Thyroid gland (tissue), 4 donors: Measurements from ENCODE around the gene CYP4F12. TPM values are rescaled to one million over a fixed set of nuclear protein-coding genes. Genes with fewer than 3 reads are reported as not detected.

Source experiments
- DNase-seq, 2 donors: peaks; one replicate each; pipeline ENCODE4 v3.0.0-alpha.2; 2019
- H3K27ac ChIP-seq, 3 donors: fragments of 200-600 bp; sonication (generic); 1 replicate in 2 of 3; 2 replicates in 1 of 3; pipeline ENCODE4 v1.5.1; 2016 to 2019; ENCODE audit warnings: mild to moderate bottlenecking in 1 of 3, moderate library complexity in 1 of 3
- H3K27me3 ChIP-seq: fragments of 200-600 bp; sonication (generic); one replicate; pipeline ENCODE4 v1.5.1; 2019
- H3K36me3 ChIP-seq, 2 donors: fragments of 200-600 bp; sonication (generic); one replicate each; pipeline ENCODE4 v1.5.1; 2016 to 2019
- H3K4me1 ChIP-seq, 2 donors: fragments of 200-600 bp; sonication (generic); one replicate each; pipeline ENCODE4 v1.5.1; 2017 to 2019
- H3K4me3 ChIP-seq, 3 donors: fragments of 200-600 bp; sonication (generic); replicated peaks in 1 of 3; 1 replicate in 2 of 3; 2 replicates in 1 of 3; pipeline ENCODE4 v1.5.1; 2016; ENCODE audit warnings: mild to moderate bottlenecking in 1 of 3
- H3K9me3 ChIP-seq: fragments of 200-600 bp; sonication (generic); one replicate; pipeline ENCODE4 v1.5.1; 2017
- POLR2A ChIP-seq, 2 donors: fragments of 450-650 bp; IDR thresholded peaks; one replicate each; pipeline ENCODE4 v1.6.1; 2017; ENCODE audit warnings: antibody characterized with exemption in 2 of 2, mild to moderate bottlenecking in 2 of 2, moderate library complexity in 1 of 2
- WGBS, 2 donors: methylation state at CpG; one replicate each; pipeline ENCODE4 v1.1.5; 2017; 5-methylcytosine and 5-hydroxymethylcytosine counted together
- intact Hi-C: fragments of 100-400 bp; cut with DNase I; formaldehyde crosslinking; loops from one replicate; pipeline ENCODE4 v1.15.1; 2023
- total RNA-seq, 4 donors: library from RNA; depleted of rRNA; stranded (reverse); fragments of >200 nt; gene quantifications; one replicate each; pipeline ENCODE4 v1.2.3, GENCODE V29; 2016
- TF ChIP-seq, protein P1 (sequence below), 6 experiments: fragments of 200-600 bp in 3 of 6; fragments of 450-650 bp in 3 of 6; sonication (generic) in 3 of 6; IDR thresholded peaks; one replicate each; pipeline ENCODE4 v1.5.1; 2016 to 2019; ENCODE audit warnings: antibody characterized with exemption in 6 of 6, mild to moderate bottlenecking in 2 of 6, inconsistent platforms in 1 of 6, moderate library complexity in 1 of 6

CYP4F12 gene
- total RNA-seq, 4 donors from 2014 or later = 1.9 to 4.6 (median 3.2) TPM

DNA sequence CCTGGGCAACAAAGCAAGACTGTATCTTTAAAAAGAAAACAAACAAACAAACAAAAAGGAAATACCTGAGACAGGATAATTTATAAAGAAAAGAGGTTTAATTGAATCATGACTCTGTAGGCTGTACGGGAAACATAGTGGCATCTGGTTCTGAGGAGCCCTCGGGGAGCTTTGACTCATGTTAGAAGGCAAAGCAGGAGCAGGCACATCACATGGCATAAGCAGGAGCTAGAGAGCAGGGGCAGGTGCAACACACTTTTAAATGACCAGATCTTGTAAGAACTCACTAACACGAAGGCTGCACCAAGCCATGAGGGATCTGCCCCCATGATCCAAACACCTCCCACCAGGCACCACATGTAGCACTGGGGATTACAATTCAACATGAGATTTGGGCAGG is 41.8 kb downstream of the CYP4F12 start:
- no peak for DNase-seq
- Histone ChIP-seq H3K27ac (no peak overlapping the region), H3K36me3 (no peaks in the 10 kb centered on the region), H3K4me1 (no peaks in the 10 kb centered on the region), H3K9me3 (no peaks in the 10 kb centered on the region), H3K27me3 (no peaks in the 10 kb centered on the region), H3K4me3 (no peak overlapping the region)
- WGBS, 2 donors = 52 to 56% methylated on average over 3 of the region's 3 CpGs
- intact Hi-C loops = no loop called here
- TF ChIP-seq, protein P1, sequence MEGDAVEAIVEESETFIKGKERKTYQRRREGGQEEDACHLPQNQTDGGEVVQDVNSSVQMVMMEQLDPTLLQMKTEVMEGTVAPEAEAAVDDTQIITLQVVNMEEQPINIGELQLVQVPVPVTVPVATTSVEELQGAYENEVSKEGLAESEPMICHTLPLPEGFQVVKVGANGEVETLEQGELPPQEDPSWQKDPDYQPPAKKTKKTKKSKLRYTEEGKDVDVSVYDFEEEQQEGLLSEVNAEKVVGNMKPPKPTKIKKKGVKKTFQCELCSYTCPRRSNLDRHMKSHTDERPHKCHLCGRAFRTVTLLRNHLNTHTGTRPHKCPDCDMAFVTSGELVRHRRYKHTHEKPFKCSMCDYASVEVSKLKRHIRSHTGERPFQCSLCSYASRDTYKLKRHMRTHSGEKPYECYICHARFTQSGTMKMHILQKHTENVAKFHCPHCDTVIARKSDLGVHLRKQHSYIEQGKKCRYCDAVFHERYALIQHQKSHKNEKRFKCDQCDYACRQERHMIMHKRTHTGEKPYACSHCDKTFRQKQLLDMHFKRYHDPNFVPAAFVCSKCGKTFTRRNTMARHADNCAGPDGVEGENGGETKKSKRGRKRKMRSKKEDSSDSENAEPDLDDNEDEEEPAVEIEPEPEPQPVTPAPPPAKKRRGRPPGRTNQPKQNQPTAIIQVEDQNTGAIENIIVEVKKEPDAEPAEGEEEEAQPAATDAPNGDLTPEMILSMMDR (IDR thresholded peaks at IDR 0.05) = no peak
- no peak for TF ChIP-seq POLR2A (IDR thresholded peaks at IDR 0.05)

DNA sequence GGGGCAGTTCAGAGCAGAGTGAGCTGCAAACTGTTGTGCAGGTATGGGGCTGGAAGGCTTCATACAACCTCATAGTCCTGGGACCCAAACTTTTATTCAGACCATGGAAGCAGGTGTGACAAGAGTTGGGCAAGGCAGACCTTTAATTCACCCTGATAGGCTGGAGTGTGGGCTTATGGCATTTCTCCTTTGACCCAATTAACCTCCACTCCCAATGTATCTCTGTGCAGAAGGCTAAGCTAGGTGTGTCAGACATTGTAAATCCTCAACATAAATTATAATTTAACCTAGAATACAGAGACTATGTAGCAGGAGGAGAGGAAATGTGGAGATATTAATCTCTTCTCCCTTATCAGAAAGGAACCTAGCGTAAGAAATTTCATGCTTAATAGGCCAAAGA is 42.8 kb downstream of the CYP4F12 start:
- intact Hi-C loops = no loop called here
- H3K27me3 ChIP-seq = no peaks in the 10 kb centered on the region
- no peak overlapping the region for H3K4me3 ChIP-seq
- no peak for DNase-seq
- no peaks in the 10 kb centered on the region for H3K4me1 ChIP-seq
- 74 to 98% methylated on average over 1 of the region's 1 CpG for WGBS, 2 donors
- no peaks in the 10 kb centered on the region for H3K9me3 ChIP-seq
- H3K27ac ChIP-seq = no peak overlapping the region
- H3K36me3 ChIP-seq = no peaks in the 10 kb centered on the region
- no peak for TF ChIP-seq POLR2A (IDR thresholded peaks at IDR 0.05)
- TF ChIP-seq, protein P1 (IDR thresholded peaks at IDR 0.05) = no peak

DNA sequence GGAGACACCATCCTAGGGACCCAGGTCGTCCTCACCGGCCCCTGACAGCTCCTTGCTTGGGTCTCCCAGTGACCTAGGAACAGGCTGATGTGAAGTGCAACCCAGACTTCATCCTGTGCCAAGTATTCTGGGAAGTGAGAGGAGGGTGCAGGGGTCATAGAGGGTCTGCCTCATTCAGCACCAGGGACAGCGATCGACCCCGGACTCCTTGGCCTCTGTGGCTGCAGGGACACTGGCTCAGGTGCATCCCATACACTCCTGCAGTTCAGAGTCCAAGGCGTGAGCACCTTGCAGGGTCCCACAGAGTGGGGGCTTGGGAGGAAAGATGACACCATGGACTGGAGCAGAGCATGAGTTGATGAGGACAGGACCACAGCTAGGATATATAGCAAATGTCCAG is 44.9 kb downstream of the CYP4F12 start:
- intact Hi-C loops = no loop called here
- DNase-seq = no peak
- Histone ChIP-seq H3K27me3 (no peaks in the 10 kb centered on the region), H3K27ac (no peak overlapping the region), H3K4me1 (no peaks in the 10 kb centered on the region), H3K4me3 (no peak overlapping the region), H3K9me3 (no peaks in the 10 kb centered on the region), H3K36me3 (no peaks in the 10 kb centered on the region)
- 12 to 23% methylated on average over 4 to 6 of the region's 6 CpGs for WGBS, 2 donors
- TF ChIP-seq POLR2A (IDR thresholded peaks at IDR 0.05) = no peak
- TF ChIP-seq, protein P1 (IDR thresholded peaks at IDR 0.05) = no peak

DNA sequence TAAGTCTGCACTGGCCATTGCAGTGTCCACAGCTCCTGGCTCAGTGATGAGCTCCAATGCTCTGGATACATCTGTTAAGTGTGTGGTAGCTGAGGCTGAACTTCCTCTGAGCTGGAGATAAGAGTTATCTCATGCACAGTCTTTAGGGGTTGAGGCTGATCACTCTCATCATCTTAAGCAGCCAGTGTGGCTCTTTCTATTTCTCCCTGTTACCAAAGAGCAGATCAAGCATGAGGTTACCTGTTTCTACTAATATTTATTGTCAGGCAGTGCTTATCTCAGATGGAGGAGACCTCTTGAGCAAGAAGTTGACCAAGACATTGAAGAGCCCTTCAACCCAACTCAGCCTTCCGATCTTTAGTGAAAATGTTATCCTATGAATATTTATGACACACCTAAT is 48.4 kb downstream of the CYP4F12 start:
- no peak for DNase-seq
- Histone ChIP-seq H3K27ac (no peak overlapping the region), H3K36me3 (no peaks in the 10 kb centered on the region), H3K27me3 (no peaks in the 10 kb centered on the region), H3K4me1 (no peaks in the 10 kb centered on the region), H3K9me3 (no peaks in the 10 kb centered on the region), H3K4me3 (no peak overlapping the region)
- no peak for TF ChIP-seq POLR2A (IDR thresholded peaks at IDR 0.05)
- TF ChIP-seq, protein P1 (IDR thresholded peaks at IDR 0.05) = no peak
- intact Hi-C loops = no loop called here
- 65 to 90% methylated on average over 1 of the region's 1 CpG for WGBS, 2 donors

DNA sequence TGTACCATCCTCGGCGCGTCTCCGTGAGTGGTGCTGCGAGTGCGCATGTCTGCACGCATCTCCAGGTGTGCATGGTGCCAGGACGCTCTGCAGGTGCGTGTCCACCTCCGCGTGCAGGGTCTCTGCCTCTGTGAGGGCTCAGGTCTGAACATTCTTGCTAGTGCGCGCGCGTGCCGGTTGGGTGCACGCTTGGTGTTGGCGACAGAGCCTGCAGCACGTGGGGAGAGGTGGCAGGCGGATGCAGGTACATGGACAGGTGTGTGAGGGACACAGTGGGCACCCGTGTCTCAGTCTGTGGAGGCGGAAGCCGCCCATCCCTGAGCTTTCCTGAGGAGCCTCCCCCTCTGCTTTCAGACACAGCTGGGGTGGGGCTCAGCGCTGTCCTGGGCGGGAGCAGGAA is 50.1 kb downstream of the CYP4F12 start:
- Histone ChIP-seq H3K36me3 (no peaks in the 10 kb centered on the region), H3K9me3 (no peaks in the 10 kb centered on the region), H3K27ac (no peak overlapping the region), H3K4me3 (no peak overlapping the region), H3K27me3 (no peaks in the 10 kb centered on the region), H3K4me1 (no peaks in the 10 kb centered on the region)
- 23 to 37% methylated on average over 6 to 23 of the region's 25 CpGs for WGBS, 2 donors
- intact Hi-C loops = no loop called here
- TF ChIP-seq, protein P1 (IDR thresholded peaks at IDR 0.05) = no peak
- no peak for TF ChIP-seq POLR2A (IDR thresholded peaks at IDR 0.05)
- no peak for DNase-seq
